GM12878 (cell line): Measurements from ENCODE around the gene LSMEM2. TPM values are rescaled to one million over a fixed set of nuclear protein-coding genes. Genes with fewer than 3 reads are reported as not detected.

ENCODE experiments used
- polyA plus RNA-seq, 11 experiments: library from polyadenylated mRNA; depleted of rRNA in 4 of 11; unstranded in 6 of 11; stranded (reverse) in 5 of 11; fragments of >200 nt; fragmentation: Nextera tagmentation in 4 of 11; fragmentation: Illumina TruSeq in 1 of 11; extraction: Ambion mirVana in 4 of 11; extraction: Trizol in 1 of 11; gene quantifications; 1 replicate in 1 of 11; 2 replicates in 10 of 11; pipeline versions ENCODE4 v1.2.1 to v1.2.3, GENCODE V29; 2011 to 2016; ENCODE audit warnings: inconsistent platforms in 2 of 11, missing spikeins in 2 of 11, low read depth in 1 of 11
- total RNA-seq, 4 experiments: library from RNA; depleted of rRNA in 3 of 4; stranded (reverse); fragments of >200 nt in 3 of 4; fragmentation: Illumina TruSeq in 1 of 4; extraction: Trizol in 1 of 4; gene quantifications; 2 replicates each; pipeline versions ENCODE4 v1.2.1 to v1.2.3, GENCODE V29; 2013 to 2021
- TF ChIP-seq, protein P1 (sequence below): fragments of 450-650 bp; IDR thresholded peaks from 2 replicates; pipeline ENCODE4 v1.6.1; 2017; ENCODE audit warnings: mild to moderate bottlenecking, moderate library complexity
- TF ChIP-seq, protein P2 (sequence below): fragments of 150-350 bp; IDR thresholded peaks from 2 replicates; pipeline ENCODE4 v1.6.1; 2016; ENCODE audit warnings: low read depth, low read length

Gene LSMEM2
- total and polyA plus RNA-seq, 10 of the 15 experiments (the other 5 are each of a cell fraction or from before 2014, with no cell fraction given), result 0.17 TPM; not detected in 9

DNA sequence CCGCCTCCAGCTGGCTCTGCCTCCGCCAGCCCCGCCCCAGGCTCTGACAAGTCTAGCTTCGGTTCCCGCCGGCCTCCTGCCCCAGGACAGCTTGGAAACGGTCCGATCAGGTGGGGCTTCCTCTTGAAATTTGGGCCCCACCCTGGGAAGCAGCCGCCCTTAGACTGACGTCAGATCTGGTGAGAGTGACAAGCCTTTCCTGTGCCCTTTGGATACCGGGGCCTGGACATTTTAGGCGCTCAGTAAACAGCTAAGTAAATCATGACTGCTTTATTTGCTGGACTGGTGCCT lies 20.7 kb downstream of the LSMEM2 start (continued):
- TF ChIP-seq, protein P1, sequence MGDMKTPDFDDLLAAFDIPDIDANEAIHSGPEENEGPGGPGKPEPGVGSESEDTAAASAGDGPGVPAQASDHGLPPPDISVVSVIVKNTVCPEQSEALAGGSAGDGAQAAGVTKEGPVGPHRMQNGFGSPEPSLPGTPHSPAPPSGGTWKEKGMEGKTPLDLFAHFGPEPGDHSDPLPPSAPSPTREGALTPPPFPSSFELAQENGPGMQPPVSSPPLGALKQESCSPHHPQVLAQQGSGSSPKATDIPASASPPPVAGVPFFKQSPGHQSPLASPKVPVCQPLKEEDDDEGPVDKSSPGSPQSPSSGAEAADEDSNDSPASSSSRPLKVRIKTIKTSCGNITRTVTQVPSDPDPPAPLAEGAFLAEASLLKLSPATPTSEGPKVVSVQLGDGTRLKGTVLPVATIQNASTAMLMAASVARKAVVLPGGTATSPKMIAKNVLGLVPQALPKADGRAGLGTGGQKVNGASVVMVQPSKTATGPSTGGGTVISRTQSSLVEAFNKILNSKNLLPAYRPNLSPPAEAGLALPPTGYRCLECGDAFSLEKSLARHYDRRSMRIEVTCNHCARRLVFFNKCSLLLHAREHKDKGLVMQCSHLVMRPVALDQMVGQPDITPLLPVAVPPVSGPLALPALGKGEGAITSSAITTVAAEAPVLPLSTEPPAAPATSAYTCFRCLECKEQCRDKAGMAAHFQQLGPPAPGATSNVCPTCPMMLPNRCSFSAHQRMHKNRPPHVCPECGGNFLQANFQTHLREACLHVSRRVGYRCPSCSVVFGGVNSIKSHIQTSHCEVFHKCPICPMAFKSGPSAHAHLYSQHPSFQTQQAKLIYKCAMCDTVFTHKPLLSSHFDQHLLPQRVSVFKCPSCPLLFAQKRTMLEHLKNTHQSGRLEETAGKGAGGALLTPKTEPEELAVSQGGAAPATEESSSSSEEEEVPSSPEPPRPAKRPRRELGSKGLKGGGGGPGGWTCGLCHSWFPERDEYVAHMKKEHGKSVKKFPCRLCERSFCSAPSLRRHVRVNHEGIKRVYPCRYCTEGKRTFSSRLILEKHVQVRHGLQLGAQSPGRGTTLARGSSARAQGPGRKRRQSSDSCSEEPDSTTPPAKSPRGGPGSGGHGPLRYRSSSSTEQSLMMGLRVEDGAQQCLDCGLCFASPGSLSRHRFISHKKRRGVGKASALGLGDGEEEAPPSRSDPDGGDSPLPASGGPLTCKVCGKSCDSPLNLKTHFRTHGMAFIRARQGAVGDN, result no peak
- TF ChIP-seq, protein P2, sequence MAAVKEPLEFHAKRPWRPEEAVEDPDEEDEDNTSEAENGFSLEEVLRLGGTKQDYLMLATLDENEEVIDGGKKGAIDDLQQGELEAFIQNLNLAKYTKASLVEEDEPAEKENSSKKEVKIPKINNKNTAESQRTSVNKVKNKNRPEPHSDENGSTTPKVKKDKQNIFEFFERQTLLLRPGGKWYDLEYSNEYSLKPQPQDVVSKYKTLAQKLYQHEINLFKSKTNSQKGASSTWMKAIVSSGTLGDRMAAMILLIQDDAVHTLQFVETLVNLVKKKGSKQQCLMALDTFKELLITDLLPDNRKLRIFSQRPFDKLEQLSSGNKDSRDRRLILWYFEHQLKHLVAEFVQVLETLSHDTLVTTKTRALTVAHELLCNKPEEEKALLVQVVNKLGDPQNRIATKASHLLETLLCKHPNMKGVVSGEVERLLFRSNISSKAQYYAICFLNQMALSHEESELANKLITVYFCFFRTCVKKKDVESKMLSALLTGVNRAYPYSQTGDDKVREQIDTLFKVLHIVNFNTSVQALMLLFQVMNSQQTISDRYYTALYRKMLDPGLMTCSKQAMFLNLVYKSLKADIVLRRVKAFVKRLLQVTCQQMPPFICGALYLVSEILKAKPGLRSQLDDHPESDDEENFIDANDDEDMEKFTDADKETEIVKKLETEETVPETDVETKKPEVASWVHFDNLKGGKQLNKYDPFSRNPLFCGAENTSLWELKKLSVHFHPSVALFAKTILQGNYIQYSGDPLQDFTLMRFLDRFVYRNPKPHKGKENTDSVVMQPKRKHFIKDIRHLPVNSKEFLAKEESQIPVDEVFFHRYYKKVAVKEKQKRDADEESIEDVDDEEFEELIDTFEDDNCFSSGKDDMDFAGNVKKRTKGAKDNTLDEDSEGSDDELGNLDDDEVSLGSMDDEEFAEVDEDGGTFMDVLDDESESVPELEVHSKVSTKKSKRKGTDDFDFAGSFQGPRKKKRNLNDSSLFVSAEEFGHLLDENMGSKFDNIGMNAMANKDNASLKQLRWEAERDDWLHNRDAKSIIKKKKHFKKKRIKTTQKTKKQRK, result no peak
